ENCODE data around the gene CTNNA3.
A peak's percentile ranks its signal among the peaks of the same experiment; 100 is the strongest.

Gene CTNNA3

GRCh38 chr10:66642217-66642616, 1053.8 kb downstream of the CTNNA3 start:
- DNase-seq (ENCODE audit: low spot score), result no peak

GRCh38 chr10:66639371-66639770, 1056.6 kb downstream of the CTNNA3 start:
- DNase-seq (ENCODE audit: low spot score), result no peak

- DNase-seq (ENCODE audit: low spot score), result no peak
These were observed 1058.5 kb downstream of the CTNNA3 start for GRCh38 chr10:66637273-66638036.

GRCh38 chr10:66629996-66630395, 1066.0 kb downstream of the CTNNA3 start:
- DNase-seq (ENCODE audit: low spot score), result no peak

- peak; percentile 20 for DNase-seq (ENCODE audit: low spot score)
These were observed 1068.8 kb downstream of the CTNNA3 start for GRCh38 chr10:66627156-66627555.

GRCh38 chr10:66625709-66626590, 1070.0 kb downstream of the CTNNA3 start:
- no peak for DNase-seq (ENCODE audit: low spot score)

GRCh38 chr10:66622050-66622449, 1073.9 kb downstream of the CTNNA3 start:
- DNase-seq (ENCODE audit: low spot score), result no peak

- DNase-seq (ENCODE audit: low spot score), result no peak
These were observed 1091.8 kb downstream of the CTNNA3 start for GRCh38 chr10:66604195-66604594.

- peak; percentile 1 for DNase-seq (ENCODE audit: low spot score)
These were observed 1104.1 kb downstream of the CTNNA3 start for GRCh38 chr10:66591865-66592264.

- no peak for DNase-seq (ENCODE audit: low spot score)
These were observed 1108.3 kb downstream of the CTNNA3 start for GRCh38 chr10:66587680-66588050.

- no peak for DNase-seq (ENCODE audit: low spot score)
These were observed 1108.9 kb downstream of the CTNNA3 start for GRCh38 chr10:66586897-66587679.

- DNase-seq (ENCODE audit: low spot score), result no peak
These were observed 1109.9 kb downstream of the CTNNA3 start for GRCh38 chr10:66586073-66586472.

- DNase-seq (ENCODE audit: low spot score), result no peak
These were observed 1120.6 kb downstream of the CTNNA3 start for GRCh38 chr10:66575251-66575855.

- DNase-seq (ENCODE audit: low spot score), result no peak
These were observed 1123.3 kb downstream of the CTNNA3 start for GRCh38 chr10:66572700-66573099.

- DNase-seq (ENCODE audit: low spot score), result no peak
These were observed 1130.0 kb downstream of the CTNNA3 start for GRCh38 chr10:66565999-66566398.

- DNase-seq (ENCODE audit: low spot score), result no peak
These were observed 1131.7 kb downstream of the CTNNA3 start for GRCh38 chr10:66564287-66564686.

- DNase-seq (ENCODE audit: low spot score), result no peak
These were observed 1140.9 kb downstream of the CTNNA3 start for GRCh38 chr10:66555061-66555460.

GRCh38 chr10:66552331-66552730, 1143.7 kb downstream of the CTNNA3 start:
- DNase-seq (ENCODE audit: low spot score), result no peak

GRCh38 chr10:66550351-66550750, 1145.6 kb downstream of the CTNNA3 start:
- DNase-seq (ENCODE audit: low spot score), result no peak

- DNase-seq (ENCODE audit: low spot score), result no peak
These were observed 1157.1 kb downstream of the CTNNA3 start for GRCh38 chr10:66538908-66539307.

- no peak for DNase-seq (ENCODE audit: low spot score)
These were observed 1157.6 kb downstream of the CTNNA3 start for GRCh38 chr10:66538371-66538770.

- DNase-seq (ENCODE audit: low spot score), result no peak
These were observed 1158.8 kb downstream of the CTNNA3 start for GRCh38 chr10:66537186-66537585.
